Measurements from ENCODE around the gene SCIMP. TPM values are rescaled to one million over a fixed set of nuclear protein-coding genes. Genes with fewer than 3 reads are reported as not detected.
A peak's percentile ranks its signal among the peaks of the same experiment; 100 is the strongest.
"Not testable (repeated sequence)": the region's sequence is repeated elsewhere in the genome, so short reads cannot be mapped to it uniquely, and the experiment has no call there.

Gene SCIMP
- polyA plus RNA-seq, 3 donors, result 88.7 to 164 (median 98.4) TPM

DNA sequence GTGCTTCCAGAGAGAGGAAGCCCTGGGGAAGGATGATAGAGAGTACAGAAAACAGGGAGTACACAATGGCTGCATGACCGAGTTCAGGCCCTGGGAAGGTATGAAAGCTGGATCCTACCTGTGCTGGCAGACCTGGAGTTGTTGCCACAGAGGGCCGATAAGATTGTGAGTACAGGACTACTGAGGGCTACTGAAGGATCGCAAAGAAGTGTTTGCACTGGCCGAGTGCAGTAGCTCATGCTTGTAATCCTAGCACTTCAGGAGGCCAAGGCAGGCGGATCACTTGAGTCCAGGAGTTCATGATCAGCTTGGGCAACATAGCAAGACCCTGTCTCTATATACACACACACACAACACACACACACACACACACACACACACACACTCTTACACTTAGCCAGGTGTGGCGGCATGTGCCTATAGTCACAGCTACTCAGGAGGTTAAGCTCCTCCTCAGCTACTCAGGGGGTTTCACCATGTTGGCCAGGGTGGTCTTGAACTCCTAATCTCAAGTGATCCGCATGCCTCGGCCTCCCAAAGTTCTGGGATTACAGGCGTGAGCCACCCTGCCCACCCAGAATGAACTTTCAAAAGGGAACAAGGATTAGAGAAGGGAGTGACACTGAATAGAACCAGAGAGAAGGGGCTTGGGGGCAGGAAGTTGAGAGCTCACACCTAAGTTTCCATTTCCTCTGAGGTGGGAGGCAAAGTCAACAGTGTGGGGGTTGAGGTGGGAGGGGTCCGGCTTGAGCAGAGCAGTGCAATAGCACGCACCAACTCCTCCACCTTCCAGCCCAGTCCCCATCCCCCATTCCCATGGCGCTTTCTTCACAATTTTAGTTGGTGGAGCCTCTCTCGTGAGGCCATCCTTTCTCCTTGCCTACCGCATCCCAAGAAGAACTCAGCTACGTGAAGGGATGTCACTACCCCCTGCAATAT, 7.5 kb downstream of the SCIMP start:
- Histone ChIP-seq H3K79me2 (ENCODE audit: insufficient read depth, low read length) (peaks cover 86% of the 10 kb centered on the region), H3K36me3 (replicated peaks in 1 of 2; ENCODE audit: control insufficient read depth in 1 of 2, insufficient read depth in 2 of 2, low read length in 2 of 2) (peaks cover 43 to 62% of the 10 kb centered on the region in 2 donors), H3K27me3 (ENCODE audit: control insufficient read depth in 2 of 2, insufficient read depth in 2 of 2, low read length in 2 of 2) (no peaks in the 10 kb centered on the region), H3K4me3 (replicated peaks in 1 of 3; ENCODE audit: low read depth in 2 of 3, low read length in 3 of 3) (peak overlapping the region in 2 of 3 experiments; percentile 3 to 60), H3K9me3 (replicated peaks in 1 of 2; ENCODE audit: control insufficient read depth in 1 of 2, insufficient read depth in 1 of 2, low read length in 2 of 2) (no peaks in the 10 kb centered on the region), H3K4me2 (replicated peaks; ENCODE audit: extremely low read depth, low read length, poor library complexity, severe bottlenecking) (peak overlapping the region; percentile 70), H3K9ac (ENCODE audit: insufficient read depth, low read length, poor library complexity, severe bottlenecking) (no peak overlapping the region), H4K20me1 (ENCODE audit: insufficient read depth, low read length) (peaks cover 48% of the 10 kb centered on the region), H2AFZ (ENCODE audit: insufficient read depth, low read depth, low read length, poor library complexity, severe bottlenecking) (no peak overlapping the region), H3K27ac (ENCODE audit: low read depth in 1 of 2, low read length in 2 of 2) (peak overlapping the region; percentile 84 to 91), H3K4me1 (ENCODE audit: control insufficient read depth in 1 of 2, insufficient read depth in 2 of 2, low read length in 2 of 2) (peaks cover 77 to 88% of the 10 kb centered on the region in 2 donors)
- no peak for DNase-seq
- peak overlapping the region; percentile 91 to 98 (median 94) for H3K27ac Mint-ChIP-seq
- peaks cover 96% of the 10 kb centered on the region for H3K4me1 Mint-ChIP-seq
- H3K4me3 Mint-ChIP-seq, result peak overlapping the region; percentile 60 to 78
- H3K9me3 Mint-ChIP-seq, result peaks cover 0 to 2% (median 0%) of the 10 kb centered on the region in 7 donors
- WGBS (ENCODE audit: insufficient coverage), result 86% methylated on average over 7 of the region's 15 CpGs
- intact Hi-C loops (cut with micrococcal nuclease), result no loop called here
- peaks cover 64 to 99% of the 10 kb centered on the region in 2 donors for H3K36me3 Mint-ChIP-seq
- H3K27me3 Mint-ChIP-seq (ENCODE audit: low read depth in 3 of 3), result no peaks in the 10 kb centered on the region
- no peak for TF ChIP-seq CTCF (IDR thresholded peaks at IDR 0.05)

DNA sequence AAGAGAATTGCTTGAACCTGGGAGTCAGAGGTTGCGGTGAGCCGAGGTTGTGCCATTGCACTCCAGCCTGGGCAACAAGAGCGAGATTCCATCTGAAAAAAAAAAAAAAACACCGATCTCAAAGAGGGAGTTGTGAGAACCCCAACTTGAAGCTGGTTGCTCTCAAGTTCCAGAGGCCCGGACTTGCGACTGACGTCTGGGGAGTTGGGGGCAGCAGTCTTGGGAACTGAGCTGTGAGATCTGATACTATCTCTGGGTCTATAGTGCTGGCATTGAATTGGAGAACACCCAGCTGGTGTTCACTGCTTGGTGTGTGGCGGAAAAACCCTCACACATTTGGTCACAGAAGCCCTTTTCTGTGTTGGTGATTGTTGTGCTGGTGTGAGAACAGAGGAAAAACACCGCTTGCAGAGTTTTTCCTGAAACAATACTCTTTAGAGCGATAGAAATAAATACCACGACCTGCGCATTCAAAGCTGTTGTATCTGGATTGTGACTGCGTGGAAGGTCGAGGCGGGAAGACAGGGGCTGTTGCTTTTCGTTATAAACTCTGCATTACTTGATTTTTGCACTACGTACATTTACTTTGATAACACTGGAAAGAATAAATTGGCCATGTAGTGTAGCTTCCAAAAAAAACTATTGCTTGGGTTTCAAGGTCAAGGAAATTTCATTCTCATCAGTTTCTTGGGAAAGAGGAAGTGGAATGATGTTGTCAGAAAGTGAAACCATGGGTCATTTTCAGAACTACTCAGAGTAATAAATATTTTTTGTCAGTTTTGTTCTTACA, 8.8 kb downstream of the SCIMP start:
- Histone ChIP-seq H3K27ac (ENCODE audit: low read depth in 1 of 2, low read length in 2 of 2) (peak overlapping the region; percentile 84 to 91), H4K20me1 (ENCODE audit: insufficient read depth, low read length) (peaks cover 56% of the 10 kb centered on the region), H3K4me3 (replicated peaks in 1 of 3; ENCODE audit: low read depth in 2 of 3, low read length in 3 of 3) (peak overlapping the region in 1 of 3 experiments; percentile 60), H3K4me2 (replicated peaks; ENCODE audit: extremely low read depth, low read length, poor library complexity, severe bottlenecking) (peak overlapping the region; percentile 70), H3K27me3 (ENCODE audit: control insufficient read depth in 2 of 2, insufficient read depth in 2 of 2, low read length in 2 of 2) (no peaks in the 10 kb centered on the region), H3K9ac (ENCODE audit: insufficient read depth, low read length, poor library complexity, severe bottlenecking) (no peak overlapping the region), H3K79me2 (ENCODE audit: insufficient read depth, low read length) (peaks cover 73% of the 10 kb centered on the region), H3K9me3 (replicated peaks in 1 of 2; ENCODE audit: control insufficient read depth in 1 of 2, insufficient read depth in 1 of 2, low read length in 2 of 2) (no peaks in the 10 kb centered on the region), H3K4me1 (ENCODE audit: control insufficient read depth in 1 of 2, insufficient read depth in 2 of 2, low read length in 2 of 2) (peaks cover 75 to 88% of the 10 kb centered on the region in 2 donors), H2AFZ (ENCODE audit: insufficient read depth, low read depth, low read length, poor library complexity, severe bottlenecking) (no peak overlapping the region), H3K36me3 (replicated peaks in 1 of 2; ENCODE audit: control insufficient read depth in 1 of 2, insufficient read depth in 2 of 2, low read length in 2 of 2) (peaks cover 45 to 67% of the 10 kb centered on the region in 2 donors)
- DNase-seq, result peak; percentile 32 to 58 (median 56)
- intact Hi-C loops (cut with micrococcal nuclease), result no loop called here
- no peak for TF ChIP-seq CTCF (IDR thresholded peaks at IDR 0.05)
- Mint-ChIP-seq H3K4me3 (peak overlapping the region; percentile 60 to 78), H3K27me3 (ENCODE audit: low read depth in 3 of 3) (no peaks in the 10 kb centered on the region), H3K4me1 (peaks cover 96% of the 10 kb centered on the region), H3K36me3 (peaks cover 61 to 99% of the 10 kb centered on the region in 2 donors), H3K27ac (peak overlapping the region; percentile 91 to 98 (median 94)), H3K9me3 (no peaks in the 10 kb centered on the region)
- 79% methylated on average over 6 of the region's 17 CpGs for WGBS (ENCODE audit: insufficient coverage)

GRCh38 chr17:5221912-5222311, 12.7 kb downstream of the SCIMP start:
- H3K4me2 ChIP-seq (replicated peaks; ENCODE audit: extremely low read depth, low read length, poor library complexity, severe bottlenecking); H3K27me3 Mint-ChIP-seq (ENCODE audit: low read depth in 3 of 3); intact Hi-C loops (cut with micrococcal nuclease); H3K9ac ChIP-seq (ENCODE audit: insufficient read depth, low read length, poor library complexity, severe bottlenecking); H2AFZ ChIP-seq (ENCODE audit: insufficient read depth, low read depth, low read length, poor library complexity, severe bottlenecking); H3K9me3 ChIP-seq (replicated peaks in 1 of 2; ENCODE audit: control insufficient read depth in 1 of 2, insufficient read depth in 1 of 2, low read length in 2 of 2); H3K9me3 Mint-ChIP-seq; H3K4me3 Mint-ChIP-seq; H3K4me3 ChIP-seq (replicated peaks in 1 of 3; ENCODE audit: low read depth in 2 of 3, low read length in 3 of 3); DNase-seq; H3K27me3 ChIP-seq (ENCODE audit: control insufficient read depth in 2 of 2, insufficient read depth in 2 of 2, low read length in 2 of 2): not testable (repeated sequence)
- H3K27ac Mint-ChIP-seq, result peak overlapping the region; percentile 62 to 92 (median 86)
- Histone ChIP-seq H3K79me2 (ENCODE audit: insufficient read depth, low read length) (peaks cover 34% of the 10 kb centered on the region), H3K4me1 (ENCODE audit: control insufficient read depth in 1 of 2, insufficient read depth in 2 of 2, low read length in 2 of 2) (peaks cover 37 to 50% of the 10 kb centered on the region in 2 donors), H3K36me3 (replicated peaks in 1 of 2; ENCODE audit: control insufficient read depth in 1 of 2, insufficient read depth in 2 of 2, low read length in 2 of 2) (peaks cover 63 to 84% of the 10 kb centered on the region in 2 donors), H4K20me1 (ENCODE audit: insufficient read depth, low read length) (peaks cover 55% of the 10 kb centered on the region), H3K27ac (ENCODE audit: low read depth in 1 of 2, low read length in 2 of 2) (peak overlapping the region in 1 of 2 donors; percentile 19)
- H3K4me1 Mint-ChIP-seq, result peaks cover 59% of the 10 kb centered on the region
- H3K36me3 Mint-ChIP-seq, result peaks cover 61 to 99% of the 10 kb centered on the region in 2 donors
- 100% methylated on average over 5 of the region's 12 CpGs for WGBS (ENCODE audit: insufficient coverage)
